Measurements from ENCODE around the gene ZIC3.

The ZIC3 gene

GRCh38 chrX:137574102-137574783, 8.3 kb downstream of the ZIC3 start:
- peak; percentile 9 for DNase-seq

GRCh38 chrX:137574784-137575293, 8.9 kb downstream of the ZIC3 start:
- DNase-seq, result peak; percentile 9

- no peak for DNase-seq
Observed at GRCh38 chrX:137575596-137576255, 9.8 kb downstream of the ZIC3 start.

GRCh38 chrX:137587151-137587550, 21.2 kb downstream of the ZIC3 start:
- no peak for DNase-seq

- DNase-seq, result no peak
Observed at GRCh38 chrX:137600769-137601168, 34.8 kb downstream of the ZIC3 start.
